ENCODE measurements around the gene FEM1A. TPM values are rescaled to one million over a fixed set of nuclear protein-coding genes. Genes with fewer than 3 reads are reported as not detected.
"Not testable (repeated sequence)": the region's sequence is repeated elsewhere in the genome, so short reads cannot be mapped to it uniquely, and the experiment has no call there.

The FEM1A gene
- total and polyA plus RNA-seq, 2 donors (not counting 1 experiment from before 2014, with no cell fraction given): 5.8 to 18.7 TPM

DNA sequence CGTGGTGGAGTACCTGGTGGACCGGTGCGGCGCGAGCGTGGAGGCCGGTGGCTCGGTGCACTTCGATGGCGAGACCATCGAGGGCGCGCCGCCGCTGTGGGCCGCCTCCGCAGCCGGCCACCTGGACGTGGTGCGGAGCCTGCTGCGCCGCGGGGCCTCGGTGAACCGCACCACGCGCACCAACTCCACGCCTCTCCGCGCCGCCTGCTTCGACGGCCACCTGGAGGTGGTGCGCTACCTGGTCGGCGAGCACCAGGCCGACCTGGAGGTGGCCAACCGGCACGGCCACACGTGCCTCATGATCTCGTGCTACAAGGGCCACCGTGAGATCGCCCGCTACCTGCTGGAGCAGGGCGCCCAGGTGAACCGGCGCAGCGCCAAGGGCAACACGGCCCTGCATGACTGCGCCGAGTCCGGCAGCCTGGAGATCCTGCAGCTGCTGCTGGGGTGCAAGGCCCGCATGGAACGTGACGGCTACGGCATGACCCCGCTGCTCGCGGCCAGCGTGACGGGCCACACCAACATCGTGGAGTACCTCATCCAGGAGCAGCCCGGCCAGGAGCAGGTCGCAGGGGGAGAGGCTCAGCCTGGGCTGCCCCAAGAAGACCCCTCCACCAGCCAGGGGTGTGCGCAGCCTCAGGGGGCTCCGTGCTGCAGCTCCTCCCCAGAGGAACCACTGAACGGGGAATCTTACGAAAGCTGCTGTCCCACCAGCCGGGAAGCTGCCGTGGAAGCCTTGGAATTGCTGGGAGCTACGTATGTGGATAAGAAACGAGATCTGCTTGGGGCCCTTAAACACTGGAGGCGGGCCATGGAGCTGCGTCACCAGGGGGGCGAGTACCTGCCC, 708 bp downstream of the FEM1A start:
- not testable (repeated sequence) for H3K27me3 ChIP-seq (replicated peaks in 1 of 4; ENCODE audit: control extremely low read depth in 1 of 4, control insufficient read depth in 3 of 4, insufficient read depth in 4 of 4, low read length in 3 of 4); H3K27me3 Mint-ChIP-seq; H4K20me1 ChIP-seq (ENCODE audit: control insufficient read depth, insufficient read depth, low read length, poor library complexity, severe bottlenecking); ATAC-seq (ENCODE audit: low read depth); DNase-seq; H3K9me3 Mint-ChIP-seq (ENCODE audit: insufficient read depth); H3K9me3 ChIP-seq (ENCODE audit: control extremely low read depth in 1 of 3, control insufficient read depth in 2 of 3, insufficient read depth in 1 of 3, low read length in 2 of 3)
- WGBS (ENCODE audit: insufficient coverage): 13% methylated on average over 74 of the region's 75 CpGs
- peak overlapping the region; percentile 67 to 93 for H3K27ac ChIP-seq (ENCODE audit: low read length in 2 of 2)
- peaks cover 0 to 32% of the 10 kb centered on the region in 2 experiments for H3K36me3 ChIP-seq (replicated peaks in 1 of 2; ENCODE audit: control extremely low read depth in 1 of 2, control insufficient read depth in 1 of 2, extremely low read depth in 1 of 2, insufficient read depth in 2 of 2, low read length in 1 of 2)
- H3K4me3 ChIP-seq (ENCODE audit: control extremely low read depth in 1 of 5, extremely low read depth in 1 of 5, insufficient read depth in 1 of 5, low read depth in 2 of 5, low read length in 4 of 5): peak overlapping the region in 4 of 5 experiments; percentile 73 to 79 (median 77)
- ChIA-PET CTCF (interaction anchor here (0.9 to 3.0 kb wide), 9 partner anchors 8 to 239 kb away, joined by 3 to 32 read pairs (median 5); partner anchors contain the start of genes DPP9 and TICAM1), POLR2A (interaction anchor here (1.0 to 1.6 kb wide), 4 partner anchors 18 to 75 kb away, joined by 3 to 23 read pairs (median 4); partner anchors contain the start of genes DPP9 and PLIN3)
- H3K9ac ChIP-seq (ENCODE audit: low read length): peak overlapping the region; percentile 93
- intact Hi-C loops (cut with micrococcal nuclease): loop anchor here (5.0 to 10.0 kb wide), 2 partner anchors 1285 to 1607 kb away; partner anchors contain the start of genes FZR1 and NCLN
- H3K4me1 ChIP-seq (ENCODE audit: control insufficient read depth in 2 of 2, insufficient read depth in 2 of 2, low read length in 2 of 2): peaks cover 8 to 22% of the 10 kb centered on the region in 2 donors
- H3K4me3 Mint-ChIP-seq: peak overlapping the region; percentile 84
- H3K4me2 ChIP-seq (replicated peaks; ENCODE audit: low read depth, low read length, poor library complexity, severe bottlenecking): peak overlapping the region; percentile 76
- peak overlapping the region; percentile 98 for H2AFZ ChIP-seq (ENCODE audit: insufficient read depth, low read depth, low read length, poor library complexity, severe bottlenecking)
- H3K79me2 ChIP-seq (ENCODE audit: control insufficient read depth, insufficient read depth, low read length): peaks cover 52% of the 10 kb centered on the region
- H3K4me1 Mint-ChIP-seq: peaks cover 34% of the 10 kb centered on the region
- H3K27ac Mint-ChIP-seq: peak overlapping the region; percentile 89

DNA sequence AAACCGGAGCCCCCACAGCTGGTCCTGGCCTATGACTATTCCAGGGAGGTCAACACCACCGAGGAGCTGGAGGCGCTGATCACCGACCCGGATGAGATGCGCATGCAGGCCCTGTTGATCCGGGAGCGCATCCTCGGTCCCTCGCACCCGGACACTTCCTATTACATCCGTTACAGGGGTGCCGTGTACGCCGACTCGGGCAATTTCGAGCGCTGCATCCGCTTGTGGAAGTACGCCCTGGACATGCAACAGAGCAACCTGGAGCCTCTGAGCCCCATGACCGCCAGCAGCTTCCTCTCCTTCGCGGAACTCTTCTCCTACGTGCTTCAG, 1.3 kb downstream of the FEM1A start:
- ATAC-seq (ENCODE audit: low read depth); H3K27me3 ChIP-seq (replicated peaks in 1 of 4; ENCODE audit: control extremely low read depth in 1 of 4, control insufficient read depth in 3 of 4, insufficient read depth in 4 of 4, low read length in 3 of 4); H3K9me3 ChIP-seq (ENCODE audit: control extremely low read depth in 1 of 3, control insufficient read depth in 2 of 3, insufficient read depth in 1 of 3, low read length in 2 of 3); H4K20me1 ChIP-seq (ENCODE audit: control insufficient read depth, insufficient read depth, low read length, poor library complexity, severe bottlenecking); H3K27me3 Mint-ChIP-seq; H3K9me3 Mint-ChIP-seq (ENCODE audit: insufficient read depth); H3K27ac ChIP-seq (ENCODE audit: low read length in 2 of 2); H2AFZ ChIP-seq (ENCODE audit: insufficient read depth, low read depth, low read length, poor library complexity, severe bottlenecking); H3K9ac ChIP-seq (ENCODE audit: low read length): not testable (repeated sequence)
- H3K4me1 Mint-ChIP-seq: peaks cover 34% of the 10 kb centered on the region
- peak; percentile 34 for DNase-seq
- H3K79me2 ChIP-seq (ENCODE audit: control insufficient read depth, insufficient read depth, low read length): peaks cover 58% of the 10 kb centered on the region
- WGBS (ENCODE audit: insufficient coverage): 97% methylated on average over 24 of the region's 24 CpGs
- ChIA-PET POLR2A (interaction anchor here (1.1 kb wide), 1 partner anchor 65 kb away, joined by 3 read pairs; no protein-coding TSS in a partner anchor), CTCF (interaction anchor here (1.1 to 2.3 kb wide), 2 partner anchors 16 to 60 kb away, joined by 5 to 23 read pairs; no protein-coding TSS in a partner anchor)
- H3K4me3 Mint-ChIP-seq: peak overlapping the region; percentile 84
- H3K4me3 ChIP-seq (ENCODE audit: control extremely low read depth in 1 of 5, extremely low read depth in 1 of 5, insufficient read depth in 1 of 5, low read depth in 2 of 5, low read length in 4 of 5): peak overlapping the region in 1 of 5 experiments; percentile 73
- peaks cover 0 to 37% of the 10 kb centered on the region in 2 experiments for H3K36me3 ChIP-seq (replicated peaks in 1 of 2; ENCODE audit: control extremely low read depth in 1 of 2, control insufficient read depth in 1 of 2, extremely low read depth in 1 of 2, insufficient read depth in 2 of 2, low read length in 1 of 2)
- peak overlapping the region; percentile 53 for H3K27ac Mint-ChIP-seq
- intact Hi-C loops (cut with micrococcal nuclease): loop anchor here (5.0 to 10.0 kb wide), 2 partner anchors 1286 to 1608 kb away; partner anchors contain the start of genes FZR1 and NCLN
- H3K4me1 ChIP-seq (ENCODE audit: control insufficient read depth in 2 of 2, insufficient read depth in 2 of 2, low read length in 2 of 2): peaks cover 8 to 22% of the 10 kb centered on the region in 2 donors
- peak overlapping the region; percentile 76 for H3K4me2 ChIP-seq (replicated peaks; ENCODE audit: low read depth, low read length, poor library complexity, severe bottlenecking)

DNA sequence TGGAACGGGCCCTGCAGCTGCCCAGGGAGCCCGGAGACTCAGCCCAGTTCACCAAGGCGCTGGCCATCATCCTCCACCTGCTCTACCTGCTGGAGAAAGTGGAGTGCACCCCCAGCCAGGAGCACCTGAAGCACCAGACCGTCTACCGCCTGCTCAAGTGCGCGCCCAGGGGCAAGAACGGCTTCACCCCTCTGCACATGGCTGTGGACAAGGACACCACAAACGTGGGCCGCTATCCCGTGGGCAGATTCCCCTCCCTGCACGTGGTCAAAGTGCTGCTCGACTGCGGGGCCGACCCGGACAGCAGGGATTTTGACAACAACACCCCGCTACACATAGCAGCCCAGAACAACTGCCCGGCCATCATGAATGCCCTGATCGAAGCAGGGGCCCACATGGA, 1.7 kb downstream of the FEM1A start:
- CTCF ChIA-PET; H3K9ac ChIP-seq (ENCODE audit: low read length); H4K20me1 ChIP-seq (ENCODE audit: control insufficient read depth, insufficient read depth, low read length, poor library complexity, severe bottlenecking); ATAC-seq (ENCODE audit: low read depth); H3K27me3 ChIP-seq (replicated peaks in 1 of 4; ENCODE audit: control extremely low read depth in 1 of 4, control insufficient read depth in 3 of 4, insufficient read depth in 4 of 4, low read length in 3 of 4); H2AFZ ChIP-seq (ENCODE audit: insufficient read depth, low read depth, low read length, poor library complexity, severe bottlenecking); POLR2A ChIA-PET; H3K4me3 ChIP-seq (ENCODE audit: control extremely low read depth in 1 of 5, extremely low read depth in 1 of 5, insufficient read depth in 1 of 5, low read depth in 2 of 5, low read length in 4 of 5); H3K4me2 ChIP-seq (replicated peaks; ENCODE audit: low read depth, low read length, poor library complexity, severe bottlenecking); H3K27me3 Mint-ChIP-seq; H3K9me3 ChIP-seq (ENCODE audit: control extremely low read depth in 1 of 3, control insufficient read depth in 2 of 3, insufficient read depth in 1 of 3, low read length in 2 of 3); H3K27ac ChIP-seq (ENCODE audit: low read length in 2 of 2); H3K9me3 Mint-ChIP-seq (ENCODE audit: insufficient read depth): not testable (repeated sequence)
- WGBS (ENCODE audit: insufficient coverage): 96% methylated on average over 17 of the region's 19 CpGs
- peaks cover 8 to 22% of the 10 kb centered on the region in 2 donors for H3K4me1 ChIP-seq (ENCODE audit: control insufficient read depth in 2 of 2, insufficient read depth in 2 of 2, low read length in 2 of 2)
- intact Hi-C loops (cut with micrococcal nuclease): loop anchor here (5.0 to 10.0 kb wide), 2 partner anchors 1286 to 1608 kb away; partner anchors contain the start of genes FZR1 and NCLN
- Mint-ChIP-seq H3K27ac (peak overlapping the region; percentile 20), H3K4me3 (peak overlapping the region; percentile 84), H3K4me1 (peaks cover 34% of the 10 kb centered on the region)
- H3K79me2 ChIP-seq (ENCODE audit: control insufficient read depth, insufficient read depth, low read length): peaks cover 62% of the 10 kb centered on the region
- DNase-seq: peak; percentile 21
- H3K36me3 ChIP-seq (replicated peaks in 1 of 2; ENCODE audit: control extremely low read depth in 1 of 2, control insufficient read depth in 1 of 2, extremely low read depth in 1 of 2, insufficient read depth in 2 of 2, low read length in 1 of 2): peaks cover 0 to 37% of the 10 kb centered on the region in 2 experiments
